GM12873 (cell line): ENCODE measurements around the gene PALD1.

Experiments
- CTCF ChIP-seq: IDR thresholded peaks from 2 replicates; pipeline ENCODE4 v1.5.1; 2012; ENCODE audit warnings: low read depth, mild to moderate bottlenecking, moderate library complexity, low read length, control low read depth; ENCODE audit not compliant: insufficient read depth; ENCODE audit errors: missing control alignments

PALD1 gene

GRCh38 chr10:70540089-70540788, 61.7 kb downstream of the PALD1 start:
- TF ChIP-seq CTCF = peak; percentile 81

- TF ChIP-seq CTCF = no peak
These were observed 62.3 kb downstream of the PALD1 start for GRCh38 chr10:70540789-70541360.

GRCh38 chr10:70541736-70542564, 63.4 kb downstream of the PALD1 start:
- TF ChIP-seq CTCF = no peak

- TF ChIP-seq CTCF = no peak
These were observed 64.0 kb downstream of the PALD1 start for GRCh38 chr10:70542565-70542938.

- TF ChIP-seq CTCF = no peak
These were observed 65.3 kb downstream of the PALD1 start for GRCh38 chr10:70543911-70544310.

GRCh38 chr10:70544431-70545340, 66.1 kb downstream of the PALD1 start:
- no peak for TF ChIP-seq CTCF
